Thymus (tissue), 11 donors: ENCODE data around the gene ANKRD31. TPM values are rescaled to one million over a fixed set of nuclear protein-coding genes. Genes with fewer than 3 reads are reported as not detected.

Source experiments
- DNase-seq, 9 donors: peaks; one replicate each; pipeline ENCODE4 v3.0.0-alpha.2; 2013; ENCODE audit warnings: low spot score in 9 of 9, low read depth in 6 of 9, missing footprints in 1 of 9
- H3K27ac ChIP-seq, 2 donors: one replicate each; pipeline ENCODE4 v1.5.1; 2013; ENCODE audit warnings: control low read depth in 1 of 2, low read depth in 1 of 2, low read length in 1 of 2, mild to moderate bottlenecking in 1 of 2, moderate library complexity in 1 of 2
- H3K27me3 ChIP-seq, 2 donors: one replicate each; pipeline ENCODE4 v1.5.1; 2013; ENCODE audit warnings: low read length in 1 of 2; ENCODE audit not compliant: control insufficient read depth in 2 of 2, insufficient read depth in 1 of 2
- H3K36me3 ChIP-seq, 2 donors: one replicate each; pipeline ENCODE4 v1.5.1; 2013; ENCODE audit warnings: low read length in 1 of 2, mild to moderate bottlenecking in 1 of 2, moderate library complexity in 1 of 2; ENCODE audit not compliant: control insufficient read depth in 2 of 2, insufficient read depth in 2 of 2
- H3K4me1 ChIP-seq, 2 donors: one replicate each; pipeline ENCODE4 v1.5.1; 2013; ENCODE audit warnings: low read length in 2 of 2; ENCODE audit not compliant: control insufficient read depth in 2 of 2, insufficient read depth in 2 of 2
- H3K4me3 ChIP-seq, 2 donors: one replicate each; pipeline ENCODE4 v1.5.1; 2013; ENCODE audit warnings: low read length in 2 of 2, control low read depth in 1 of 2, mild to moderate bottlenecking in 1 of 2
- H3K9me3 ChIP-seq, 2 donors: one replicate each; pipeline ENCODE4 v1.5.1; 2013; ENCODE audit warnings: low read length in 1 of 2, mild to moderate bottlenecking in 1 of 2; ENCODE audit not compliant: control insufficient read depth in 2 of 2, insufficient read depth in 1 of 2
- WGBS: extraction: QIAGEN DNeasy Blood & Tissue Kit; methylation state at CpG from one replicate; pipeline ENCODE4 v1.1.7; 2013; 5-methylcytosine and 5-hydroxymethylcytosine counted together
- polyA plus RNA-seq: library from polyadenylated mRNA; stranded (reverse); fragments of 200-250 nt; gene quantifications from one replicate; pipeline ENCODE4 v1.2.3, GENCODE V29; 2013
- total RNA-seq: library from RNA; stranded (reverse); fragments of 120-200 nt; gene quantifications from one replicate; pipeline ENCODE4 v1.2.4, GENCODE V29; 2013
- donor health status: healthy.

Gene ANKRD31
- total and polyA plus RNA-seq, 2 donors, result 0.61 to 0.64 TPM

DNA sequence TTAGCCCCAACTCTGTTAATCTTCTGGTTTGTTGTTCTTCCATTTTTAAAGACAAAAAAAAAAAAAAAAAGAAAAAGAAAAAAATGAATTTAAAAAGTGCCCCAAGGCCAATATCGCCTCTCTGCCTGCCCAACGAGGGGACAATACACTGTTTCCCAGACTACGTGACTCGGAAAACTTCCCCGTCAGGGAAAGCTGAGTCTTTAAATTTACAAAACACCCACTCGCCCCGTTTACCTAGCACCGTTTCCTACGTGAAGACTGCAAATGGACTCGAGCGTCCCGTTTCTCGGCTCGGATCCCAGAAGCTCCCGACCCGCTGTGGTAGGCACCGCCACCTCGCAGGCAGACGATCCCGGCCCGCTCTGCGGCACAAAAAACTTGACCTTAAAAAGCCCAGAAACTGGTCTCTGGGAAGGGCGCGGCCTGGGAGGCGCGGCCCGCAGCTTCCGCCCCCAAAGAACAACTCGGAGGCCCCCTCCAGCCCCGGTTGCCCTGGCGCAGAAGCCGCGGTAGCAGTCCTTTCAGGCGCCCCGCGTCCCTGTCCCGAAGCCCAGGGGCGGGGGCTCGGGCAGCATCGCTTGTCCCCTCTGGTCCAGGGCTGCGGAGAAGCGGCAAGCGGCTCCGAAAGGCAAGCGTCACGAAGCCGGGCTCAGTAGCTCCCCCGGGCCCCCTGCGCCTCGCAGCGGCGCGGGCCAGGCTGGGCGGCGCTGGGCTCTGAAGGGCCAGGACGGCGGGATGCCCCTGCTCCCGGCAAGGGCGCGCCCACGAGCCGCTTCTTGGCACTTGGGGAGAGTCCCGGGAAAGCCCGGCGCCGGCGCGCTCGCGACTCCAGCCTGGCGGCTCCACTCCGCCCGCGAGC lies 184.3 kb downstream of the ANKRD31 start, which contains the start of gene GCNT4:
Gene GCNT4 (minus strand): TSS at position 367 of the 862 bp plus-strand sequence. CDS start 22,521 bp downstream, outside the sequence.
- Histone ChIP-seq H3K36me3 (peaks cover 4 to 19% of the 10 kb centered on the region in 2 donors), H3K4me1 (peaks cover 54 to 65% of the 10 kb centered on the region in 2 donors), H3K27ac (peak within 1 kb of the TSS; percentile 98 to 99), H3K27me3 (peaks cover 0 to 8% of the 10 kb centered on the region in 2 donors), H3K9me3 (no peaks in the 10 kb centered on the region), H3K4me3 (peak within 1 kb of the TSS; percentile 74 to 97)
- 2% methylated on average over 74 of the region's 74 CpGs for WGBS
- peak in 4 of 9 donors; percentile 49 to 84 (median 62) for DNase-seq

DNA sequence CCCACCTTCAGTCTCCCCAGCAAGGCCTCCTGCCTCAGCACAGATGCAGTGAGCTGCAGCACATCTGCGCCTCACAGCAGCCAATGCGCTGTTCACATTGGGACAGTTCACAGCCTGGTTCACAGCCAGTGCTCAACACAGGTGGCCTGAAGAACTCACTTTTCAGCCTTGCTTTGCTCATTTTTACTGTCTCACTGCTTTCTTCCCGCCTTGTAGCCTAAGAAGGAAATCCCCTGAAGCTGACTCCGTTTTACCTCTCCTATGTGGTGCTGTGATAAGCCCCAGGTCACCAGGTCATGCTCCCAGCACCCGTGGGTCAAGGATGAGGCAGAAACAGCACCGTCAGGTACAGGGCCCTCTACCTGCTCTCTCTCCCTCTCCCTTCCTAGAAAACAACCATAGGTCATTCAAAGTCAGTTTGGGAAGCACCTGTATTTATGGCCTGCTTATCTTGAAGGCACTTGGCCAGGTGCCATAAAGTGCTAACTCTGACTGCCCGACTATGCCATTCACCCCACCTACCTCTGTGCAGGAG lies 185.4 kb downstream of the ANKRD31 start:
- WGBS, result 32% methylated on average over 7 of the region's 7 CpGs
- Histone ChIP-seq H3K4me3 (peak overlapping the region; percentile 74 to 97), H3K4me1 (peaks cover 43 to 53% of the 10 kb centered on the region in 2 donors)

DNA sequence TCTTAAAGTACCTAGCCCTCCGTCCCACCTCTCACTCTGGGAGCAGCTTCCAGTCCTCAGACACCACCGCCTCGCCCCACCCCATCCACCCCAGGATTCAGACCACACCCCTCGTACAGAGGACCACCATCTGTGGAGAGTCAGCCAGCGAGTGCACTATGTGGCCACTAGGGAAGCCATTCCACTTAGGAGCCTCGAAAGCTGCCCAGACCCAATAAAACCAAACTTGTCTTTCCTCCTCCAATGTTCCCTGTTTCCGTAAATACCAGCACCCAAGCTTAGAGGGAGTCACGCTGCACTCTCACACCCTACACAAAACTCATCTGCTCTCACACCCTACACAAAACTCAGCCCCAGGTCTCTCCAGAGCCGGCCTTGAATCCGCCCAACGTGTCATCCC lies 186.3 kb downstream of the ANKRD31 start:
- Histone ChIP-seq H3K4me3 (peak overlapping the region; percentile 74 to 97), H3K27me3 (peaks cover 0 to 8% of the 10 kb centered on the region in 2 donors), H3K9me3 (no peaks in the 10 kb centered on the region), H3K27ac (peak overlapping the region; percentile 72 to 99), H3K36me3 (peaks cover 14 to 39% of the 10 kb centered on the region in 2 donors), H3K4me1 (peaks cover 34 to 45% of the 10 kb centered on the region in 2 donors)
- 92% methylated on average over 11 of the region's 11 CpGs for WGBS
- peak in 1 of 9 donors; percentile 52 for DNase-seq

More for the DNA sequence above, 185.4 kb downstream of the ANKRD31 start:
- peaks cover 0 to 8% of the 10 kb centered on the region in 2 donors for H3K27me3 ChIP-seq
- no peaks in the 10 kb centered on the region for H3K9me3 ChIP-seq
- peak in 7 of 9 donors; percentile 61 to 92 (median 80) for DNase-seq
- peak overlapping the region; percentile 83 to 99 for H3K27ac ChIP-seq
- peaks cover 10 to 30% of the 10 kb centered on the region in 2 donors for H3K36me3 ChIP-seq

DNA sequence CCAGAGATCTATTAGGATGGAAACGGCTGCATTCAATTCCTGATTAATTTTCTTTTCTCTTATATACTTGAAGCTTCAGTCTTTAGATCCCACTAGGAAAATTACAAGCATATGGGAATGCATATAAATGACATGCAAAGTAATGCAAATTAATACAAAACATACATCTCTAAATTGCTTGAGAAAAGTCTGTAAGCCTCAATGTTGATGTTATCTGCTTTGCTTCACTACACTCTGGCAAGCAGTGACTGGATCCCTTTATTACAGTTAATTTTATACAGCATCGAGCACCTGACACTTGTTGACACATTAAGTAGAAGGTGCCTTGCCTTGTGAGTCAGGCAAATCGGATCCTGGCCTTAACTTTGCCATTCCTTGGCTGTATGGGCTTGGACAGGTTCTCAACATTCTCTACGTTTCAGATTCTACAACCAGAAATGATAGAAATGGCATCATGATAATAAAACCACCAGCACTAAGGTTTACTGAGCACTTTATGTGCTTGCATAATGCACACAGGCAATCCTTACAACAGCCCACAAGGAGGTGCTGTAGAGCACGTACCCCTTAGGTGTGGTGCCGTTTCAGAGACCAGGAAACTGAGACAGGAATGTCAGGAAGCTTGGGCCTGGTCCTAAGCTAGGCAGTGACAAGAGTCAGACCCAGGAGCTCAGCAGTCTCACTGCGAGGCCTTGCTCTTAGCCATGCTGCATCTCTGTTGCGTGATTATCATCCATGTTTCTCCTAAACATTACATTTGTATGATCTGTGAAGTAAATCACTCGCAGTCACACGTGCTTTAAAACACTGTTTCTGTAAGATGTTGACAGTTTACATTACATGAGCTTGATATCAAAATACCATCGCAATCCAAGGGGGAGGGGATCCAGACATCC lies 187.0 kb downstream of the ANKRD31 start:
- peak in 7 of 9 donors; percentile 70 to 90 (median 83) for DNase-seq
- Histone ChIP-seq H3K9me3 (no peaks in the 10 kb centered on the region), H3K27me3 (peaks cover 0 to 8% of the 10 kb centered on the region in 2 donors), H3K4me3 (peak overlapping the region; percentile 74 to 97), H3K4me1 (peaks cover 28 to 39% of the 10 kb centered on the region in 2 donors), H3K36me3 (peaks cover 14 to 44% of the 10 kb centered on the region in 2 donors), H3K27ac (peak overlapping the region; percentile 72 to 99)
- WGBS, result 66% methylated on average over 11 of the region's 11 CpGs

DNA sequence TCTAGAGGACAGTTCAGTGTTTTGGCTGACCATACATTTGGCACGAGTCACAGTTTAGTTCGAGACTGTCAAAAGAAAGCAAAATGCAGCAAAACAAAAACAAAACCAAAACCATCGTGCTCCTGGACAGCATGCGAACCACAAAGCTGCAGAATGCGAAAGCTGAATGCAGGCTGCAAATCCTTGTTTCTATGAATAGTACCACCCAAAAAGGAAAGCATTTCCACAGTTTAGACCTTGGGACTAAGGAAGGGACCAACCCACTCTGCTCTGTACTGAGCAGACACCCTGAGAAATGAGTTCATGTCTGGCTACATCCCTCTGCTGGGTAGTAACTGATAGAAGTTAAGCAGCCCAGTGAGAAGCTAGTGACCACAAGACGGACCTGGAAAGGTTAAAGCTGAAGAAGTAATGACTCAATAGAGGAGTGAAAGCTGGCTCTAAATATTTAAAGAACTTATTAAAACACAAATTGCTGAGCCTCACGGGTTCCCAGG lies 188.2 kb downstream of the ANKRD31 start:
- DNase-seq, result no peak
- 89% methylated on average over 7 of the region's 7 CpGs for WGBS
- Histone ChIP-seq H3K4me3 (no peak overlapping the region), H3K36me3 (peaks cover 23 to 56% of the 10 kb centered on the region in 2 donors), H3K27me3 (peaks cover 0 to 4% of the 10 kb centered on the region in 2 donors), H3K27ac (no peak overlapping the region), H3K4me1 (peaks cover 23 to 34% of the 10 kb centered on the region in 2 donors), H3K9me3 (no peaks in the 10 kb centered on the region)

DNA sequence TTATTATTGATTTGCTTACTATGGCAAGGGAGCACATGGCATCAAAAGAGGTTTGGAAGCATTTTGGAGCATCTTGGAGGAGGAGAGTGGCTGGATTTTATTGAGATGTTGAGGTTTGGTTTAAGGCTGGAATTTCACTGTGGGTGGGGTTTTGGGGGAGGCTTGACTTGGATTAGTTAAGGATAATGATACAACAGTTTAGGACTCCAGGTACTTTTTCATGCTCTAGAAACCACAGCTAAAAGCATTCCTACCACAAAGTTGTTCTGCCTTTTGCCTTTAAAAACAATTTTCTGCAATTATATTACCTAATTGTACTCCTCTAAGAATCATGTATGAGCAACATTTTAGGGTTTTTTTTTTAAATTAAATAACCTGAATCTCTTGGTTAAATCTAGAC lies 189.3 kb downstream of the ANKRD31 start:
- peaks cover 23 to 34% of the 10 kb centered on the region in 2 donors for H3K4me1 ChIP-seq
- H3K27me3 ChIP-seq, result peaks cover 0 to 1% of the 10 kb centered on the region in 2 donors
- DNase-seq, result no peak
- H3K9me3 ChIP-seq, result no peaks in the 10 kb centered on the region
- no peak overlapping the region for H3K27ac ChIP-seq
- no peak overlapping the region for H3K4me3 ChIP-seq
- H3K36me3 ChIP-seq, result peaks cover 30 to 65% of the 10 kb centered on the region in 2 donors

DNA sequence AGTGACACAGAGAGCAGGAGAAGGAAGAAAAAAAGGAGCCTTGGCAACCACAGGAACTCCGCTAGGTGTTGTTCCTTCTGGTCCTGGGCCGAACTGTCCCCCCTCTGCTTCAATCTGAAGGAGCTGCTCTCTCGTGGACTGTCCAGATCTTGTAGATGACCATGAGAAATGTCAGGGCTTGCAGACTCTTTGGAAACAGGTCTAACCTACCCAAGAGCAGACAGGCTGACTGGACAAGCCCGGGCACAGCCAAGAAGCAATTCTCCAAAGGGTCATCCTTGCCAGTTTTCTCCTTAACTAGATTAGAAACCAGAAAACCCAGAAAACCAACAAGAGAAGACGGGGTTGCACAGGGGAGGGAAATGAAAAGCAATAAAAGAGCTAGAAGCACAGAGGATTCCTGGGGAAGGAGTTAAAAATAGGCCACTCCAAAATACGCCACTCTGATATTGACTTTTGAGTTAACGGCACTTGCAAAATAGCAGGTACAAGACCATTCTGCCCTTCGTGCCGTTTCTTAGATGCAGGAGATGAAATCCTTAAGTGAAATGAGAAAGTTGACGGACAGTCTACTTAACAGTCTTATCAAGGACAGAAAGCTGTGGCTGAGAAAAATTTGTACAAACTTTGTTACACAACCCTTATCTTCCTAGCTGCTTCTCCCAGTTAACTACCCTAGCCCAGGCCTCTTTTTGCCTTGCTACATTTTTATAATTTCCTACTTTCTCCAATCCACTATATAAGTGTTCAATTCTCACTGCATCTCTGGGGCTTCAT lies 190.1 kb downstream of the ANKRD31 start:
- Histone ChIP-seq H3K36me3 (peaks cover 32 to 67% of the 10 kb centered on the region in 2 donors), H3K27me3 (no peaks in the 10 kb centered on the region), H3K27ac (peak overlapping the region in 1 of 2 donors; percentile 33), H3K4me1 (peaks cover 23 to 33% of the 10 kb centered on the region in 2 donors), H3K4me3 (no peak overlapping the region), H3K9me3 (no peaks in the 10 kb centered on the region)
- no peak for DNase-seq
- WGBS, result 96% methylated on average over 10 of the region's 10 CpGs

DNA sequence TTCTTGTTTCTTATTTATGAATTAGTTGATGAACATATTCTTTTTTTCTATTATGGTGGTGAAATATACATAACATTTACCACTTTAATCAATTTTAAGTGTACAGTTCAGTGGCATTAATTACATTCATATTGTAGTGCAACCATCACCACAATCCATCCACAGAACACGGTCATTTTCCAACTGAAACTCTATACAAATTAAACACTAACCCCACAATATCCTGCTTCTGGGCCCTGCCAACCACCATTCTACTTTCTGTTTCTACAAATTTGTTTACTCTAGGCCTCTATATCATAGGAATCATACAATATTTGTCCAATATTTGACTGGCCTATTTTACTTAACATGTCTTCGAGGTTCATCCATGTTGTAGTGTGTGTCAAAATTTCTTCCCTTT lies 191.6 kb downstream of the ANKRD31 start:
- Histone ChIP-seq H3K4me1 (peaks cover 13 to 19% of the 10 kb centered on the region in 2 donors), H3K36me3 (peaks cover 39 to 74% of the 10 kb centered on the region in 2 donors), H3K4me3 (no peak overlapping the region), H3K27me3 (no peaks in the 10 kb centered on the region), H3K9me3 (no peaks in the 10 kb centered on the region), H3K27ac (no peak overlapping the region)
- WGBS, result 75% methylated on average over 2 of the region's 2 CpGs
- DNase-seq, result no peak
